Measurements from ENCODE around the gene APCDD1L. TPM values are rescaled to one million over a fixed set of nuclear protein-coding genes. Genes with fewer than 3 reads are reported as not detected.

Gene APCDD1L
- total RNA-seq, 4 donors from 2014 or later, result 0.21 to 0.30 TPM; not detected in 2

DNA sequence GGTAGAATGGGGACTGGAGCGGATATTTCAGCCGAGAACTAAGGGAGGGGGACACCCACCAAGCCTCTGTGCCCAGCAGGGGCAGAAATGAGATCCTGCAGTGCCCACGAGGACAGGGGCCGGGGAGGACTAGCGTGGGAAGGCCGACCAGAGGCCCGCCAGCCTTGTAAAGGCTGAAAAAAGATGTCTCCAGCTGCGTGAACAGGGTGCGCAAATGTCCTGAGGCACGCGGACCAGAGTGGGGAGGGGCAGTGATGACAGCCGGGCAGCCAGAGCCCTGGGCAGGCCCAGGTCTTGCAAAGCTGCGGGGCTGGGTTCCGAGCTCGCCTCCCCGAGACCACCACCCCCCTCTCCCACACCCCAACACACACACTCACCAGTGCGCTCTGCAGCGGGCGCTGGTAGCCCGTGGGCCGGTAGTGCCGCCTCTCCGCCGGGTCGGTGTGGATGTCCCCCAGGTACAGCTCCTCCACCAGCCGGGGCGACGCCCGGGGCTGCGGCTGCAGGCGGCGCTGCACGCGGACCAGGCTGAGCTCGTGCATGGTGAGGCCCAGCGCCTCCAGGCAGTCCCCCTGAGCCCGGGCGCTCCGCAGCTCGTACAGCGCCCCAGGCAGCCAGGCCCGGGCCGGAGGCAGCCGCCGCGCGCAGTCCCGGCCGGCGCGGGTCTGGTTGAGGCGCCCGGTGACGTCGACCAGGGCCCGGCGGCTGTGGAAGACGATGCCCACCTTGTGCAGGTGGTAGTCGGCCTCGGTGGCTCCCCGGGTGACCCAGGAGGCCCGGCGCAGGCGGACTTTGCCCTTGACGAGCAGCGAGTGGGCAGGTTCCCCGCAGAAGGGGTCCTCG is 48.2 kb downstream of the APCDD1L start:
- Histone ChIP-seq H3K27me3 (no peaks in the 10 kb centered on the region), H3K9me3 (no peaks in the 10 kb centered on the region), H3K4me3 (no peak overlapping the region), H3K36me3 (no peaks in the 10 kb centered on the region), H3K27ac (no peak overlapping the region), H3K4me1 (no peaks in the 10 kb centered on the region)
- no peak for DNase-seq (ENCODE audit: low spot score in 2 of 2)
- TF ChIP-seq POLR2A (IDR thresholded peaks at IDR 0.05) (no peak), EP300 (IDR thresholded peaks at IDR 0.05) (no peak)
- TF ChIP-seq, protein P1, sequence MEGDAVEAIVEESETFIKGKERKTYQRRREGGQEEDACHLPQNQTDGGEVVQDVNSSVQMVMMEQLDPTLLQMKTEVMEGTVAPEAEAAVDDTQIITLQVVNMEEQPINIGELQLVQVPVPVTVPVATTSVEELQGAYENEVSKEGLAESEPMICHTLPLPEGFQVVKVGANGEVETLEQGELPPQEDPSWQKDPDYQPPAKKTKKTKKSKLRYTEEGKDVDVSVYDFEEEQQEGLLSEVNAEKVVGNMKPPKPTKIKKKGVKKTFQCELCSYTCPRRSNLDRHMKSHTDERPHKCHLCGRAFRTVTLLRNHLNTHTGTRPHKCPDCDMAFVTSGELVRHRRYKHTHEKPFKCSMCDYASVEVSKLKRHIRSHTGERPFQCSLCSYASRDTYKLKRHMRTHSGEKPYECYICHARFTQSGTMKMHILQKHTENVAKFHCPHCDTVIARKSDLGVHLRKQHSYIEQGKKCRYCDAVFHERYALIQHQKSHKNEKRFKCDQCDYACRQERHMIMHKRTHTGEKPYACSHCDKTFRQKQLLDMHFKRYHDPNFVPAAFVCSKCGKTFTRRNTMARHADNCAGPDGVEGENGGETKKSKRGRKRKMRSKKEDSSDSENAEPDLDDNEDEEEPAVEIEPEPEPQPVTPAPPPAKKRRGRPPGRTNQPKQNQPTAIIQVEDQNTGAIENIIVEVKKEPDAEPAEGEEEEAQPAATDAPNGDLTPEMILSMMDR (IDR thresholded peaks at IDR 0.05), result no peak
- 72 to 80% methylated on average over 45 to 58 of the region's 68 CpGs for WGBS, 2 donors

DNA sequence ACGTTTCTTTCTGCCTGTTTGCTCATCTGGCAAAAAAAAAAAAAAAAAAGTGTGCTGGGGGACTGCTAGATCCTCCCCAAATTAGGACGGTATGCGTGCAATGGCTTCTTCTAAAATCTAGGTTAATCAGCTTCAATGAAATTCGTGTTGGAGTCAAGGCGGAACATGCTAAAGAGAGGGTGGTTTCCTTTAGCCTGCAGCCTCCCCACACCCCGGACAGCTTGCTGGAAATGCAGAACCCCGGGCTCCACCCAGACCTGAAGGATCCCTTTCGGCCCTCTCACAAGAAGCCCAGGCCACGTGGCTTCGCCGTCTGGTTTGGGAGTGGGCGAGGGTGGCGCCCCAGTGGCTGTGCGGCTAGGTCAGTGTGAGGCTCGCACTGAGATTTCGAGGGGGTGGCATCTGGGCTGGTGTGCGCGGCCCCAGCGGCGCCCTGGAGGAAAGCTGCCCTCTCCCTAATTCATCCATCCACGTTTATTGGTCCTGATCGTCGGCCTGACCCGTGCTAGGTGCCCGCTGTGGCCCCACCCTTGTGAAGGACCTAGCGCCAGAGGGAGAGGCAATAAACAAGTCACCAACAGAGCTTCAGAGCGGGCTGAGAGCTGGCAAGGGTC is 49.0 kb downstream of the APCDD1L start:
- DNase-seq (ENCODE audit: low spot score in 2 of 2), result no peak
- Histone ChIP-seq H3K36me3 (no peaks in the 10 kb centered on the region), H3K4me3 (no peak overlapping the region), H3K27ac (no peak overlapping the region), H3K27me3 (no peaks in the 10 kb centered on the region), H3K4me1 (no peaks in the 10 kb centered on the region), H3K9me3 (no peaks in the 10 kb centered on the region)
- TF ChIP-seq POLR2A (IDR thresholded peaks at IDR 0.05) (no peak), EP300 (IDR thresholded peaks at IDR 0.05) (no peak)
- TF ChIP-seq, protein P1 (IDR thresholded peaks at IDR 0.05), result no peak
- 93 to 95% methylated on average over 24 to 25 of the region's 27 CpGs for WGBS, 2 donors

DNA sequence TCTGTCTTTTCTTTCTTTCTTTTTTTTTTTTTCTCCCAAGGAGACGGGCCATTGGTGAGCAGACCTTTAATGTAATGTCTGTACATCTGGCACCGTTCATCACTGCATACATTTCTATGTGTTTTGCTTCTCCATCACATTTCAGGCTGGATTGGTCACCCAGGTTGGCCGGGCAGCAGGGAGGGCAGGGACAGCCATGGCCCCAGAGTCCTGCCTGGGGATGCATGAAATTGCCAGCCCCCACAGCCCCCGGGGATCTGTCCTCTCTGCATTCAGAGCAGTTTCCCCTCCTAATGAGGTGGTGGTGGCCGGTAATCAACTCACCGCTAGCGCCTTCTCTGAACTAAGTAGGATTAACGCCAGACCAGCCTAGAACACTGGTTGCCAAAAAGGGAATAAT is 50.4 kb downstream of the APCDD1L start:
- Histone ChIP-seq H3K27me3 (no peaks in the 10 kb centered on the region), H3K9me3 (no peaks in the 10 kb centered on the region), H3K27ac (no peak overlapping the region), H3K4me1 (no peaks in the 10 kb centered on the region), H3K4me3 (no peak overlapping the region), H3K36me3 (no peaks in the 10 kb centered on the region)
- DNase-seq (ENCODE audit: low spot score in 2 of 2), result no peak
- TF ChIP-seq EP300 (IDR thresholded peaks at IDR 0.05) (no peak), POLR2A (IDR thresholded peaks at IDR 0.05) (no peak)
- 45 to 65% methylated on average over 8 of the region's 8 CpGs for WGBS, 2 donors

DNA sequence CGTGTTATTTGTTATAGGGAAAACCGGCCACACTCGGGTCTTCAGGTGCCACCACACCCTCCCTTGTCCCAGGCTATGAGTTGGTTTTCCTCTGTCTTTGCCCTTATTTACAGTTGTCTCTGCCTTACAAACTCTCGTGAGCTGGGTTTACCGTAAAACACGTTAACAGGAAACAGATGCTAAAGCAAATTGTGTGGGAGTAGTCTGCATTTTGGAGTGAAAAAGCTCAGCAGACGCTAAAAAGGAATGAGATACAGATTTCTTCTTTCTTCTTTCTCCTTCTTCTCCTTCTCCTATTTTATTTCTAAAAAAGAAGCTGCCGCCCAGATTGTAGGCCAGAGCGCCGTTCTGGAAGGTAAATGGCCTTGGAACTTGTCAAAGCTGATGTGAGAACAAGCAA is 51.9 kb downstream of the APCDD1L start:
- Histone ChIP-seq H3K4me1 (no peaks in the 10 kb centered on the region), H3K4me3 (no peak overlapping the region), H3K27ac (no peak overlapping the region), H3K27me3 (no peaks in the 10 kb centered on the region), H3K36me3 (peaks cover 0 to 3% (median 0%) of the 10 kb centered on the region in 3 donors), H3K9me3 (no peaks in the 10 kb centered on the region)
- TF ChIP-seq EP300 (IDR thresholded peaks at IDR 0.05) (no peak), POLR2A (IDR thresholded peaks at IDR 0.05) (no peak)
- TF ChIP-seq, protein P1 (IDR thresholded peaks at IDR 0.05), result no peak
- 81 to 82% methylated on average over 10 of the region's 10 CpGs for WGBS, 2 donors
- DNase-seq (ENCODE audit: low spot score in 2 of 2), result no peak

DNA sequence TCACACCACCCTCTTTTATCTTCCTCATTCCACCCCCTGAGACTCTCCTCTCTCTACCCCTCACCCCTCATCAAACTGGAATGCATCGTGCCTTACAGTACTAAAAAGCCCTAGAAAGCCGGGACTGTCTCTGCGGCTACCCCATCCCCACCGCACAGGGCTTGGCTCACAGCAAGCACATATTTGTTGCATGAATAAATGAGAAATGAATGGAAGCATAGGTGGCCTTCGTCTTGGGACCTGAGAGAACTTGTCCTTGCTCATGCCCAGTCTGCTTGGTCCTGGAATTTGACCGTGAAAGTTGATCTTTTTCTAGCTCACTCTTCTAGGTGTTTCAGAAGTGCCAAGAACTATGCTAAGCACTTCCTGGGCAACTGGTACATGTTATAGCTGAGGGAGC is 53.3 kb downstream of the APCDD1L start:
- WGBS, 2 donors, result 82 to 92% methylated on average over 6 of the region's 6 CpGs
- H3K4me1 ChIP-seq, result no peaks in the 10 kb centered on the region
- no peak overlapping the region for H3K27ac ChIP-seq
- no peaks in the 10 kb centered on the region for H3K9me3 ChIP-seq
- DNase-seq (ENCODE audit: low spot score in 2 of 2), result no peak
- H3K4me3 ChIP-seq, result no peak overlapping the region
- H3K27me3 ChIP-seq, result no peaks in the 10 kb centered on the region
- TF ChIP-seq POLR2A (IDR thresholded peaks at IDR 0.05) (no peak), EP300 (IDR thresholded peaks at IDR 0.05) (no peak)
- TF ChIP-seq, protein P1 (IDR thresholded peaks at IDR 0.05), result no peak
- peaks cover 0 to 17% (median 0%) of the 10 kb centered on the region in 3 donors for H3K36me3 ChIP-seq
